Measurements from ENCODE around the gene FANCD2OS. TPM values are rescaled to one million over a fixed set of nuclear protein-coding genes. Genes with fewer than 3 reads are reported as not detected.
"Not testable (repeated sequence)": the region's sequence is repeated elsewhere in the genome, so short reads cannot be mapped to it uniquely, and the experiment has no call there.

The FANCD2OS gene
- polyA plus RNA-seq, 1 experiment = not detected

DNA sequence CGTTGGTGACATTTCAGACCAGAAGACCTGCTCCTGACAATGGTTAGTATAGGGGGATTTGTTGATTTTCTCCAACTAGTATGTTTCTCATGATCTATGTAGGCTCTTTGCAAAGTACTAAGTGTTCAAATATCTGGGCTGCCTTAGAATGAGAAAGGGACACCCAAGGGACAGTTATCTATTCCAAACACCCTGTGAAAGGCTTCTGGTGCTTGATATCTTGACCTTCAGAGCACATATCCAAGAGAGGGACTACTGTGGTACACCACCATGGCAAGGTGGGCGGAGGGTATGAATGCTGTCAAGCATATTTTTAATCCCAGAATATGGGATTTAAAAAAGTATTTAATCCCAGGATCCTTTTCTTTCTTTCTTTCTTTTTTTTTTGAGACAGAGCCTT lies 1.1 kb downstream of the FANCD2OS start:
- CTCF ChIA-PET = no interaction called here
- DNase-seq (ENCODE audit: low read depth, low spot score) = no peak
- POLR2A ChIA-PET = no interaction called here
- H3K4me3 ChIP-seq (ENCODE audit: low read depth, low read length) = no peak overlapping the region
- TF ChIP-seq, protein P1, sequence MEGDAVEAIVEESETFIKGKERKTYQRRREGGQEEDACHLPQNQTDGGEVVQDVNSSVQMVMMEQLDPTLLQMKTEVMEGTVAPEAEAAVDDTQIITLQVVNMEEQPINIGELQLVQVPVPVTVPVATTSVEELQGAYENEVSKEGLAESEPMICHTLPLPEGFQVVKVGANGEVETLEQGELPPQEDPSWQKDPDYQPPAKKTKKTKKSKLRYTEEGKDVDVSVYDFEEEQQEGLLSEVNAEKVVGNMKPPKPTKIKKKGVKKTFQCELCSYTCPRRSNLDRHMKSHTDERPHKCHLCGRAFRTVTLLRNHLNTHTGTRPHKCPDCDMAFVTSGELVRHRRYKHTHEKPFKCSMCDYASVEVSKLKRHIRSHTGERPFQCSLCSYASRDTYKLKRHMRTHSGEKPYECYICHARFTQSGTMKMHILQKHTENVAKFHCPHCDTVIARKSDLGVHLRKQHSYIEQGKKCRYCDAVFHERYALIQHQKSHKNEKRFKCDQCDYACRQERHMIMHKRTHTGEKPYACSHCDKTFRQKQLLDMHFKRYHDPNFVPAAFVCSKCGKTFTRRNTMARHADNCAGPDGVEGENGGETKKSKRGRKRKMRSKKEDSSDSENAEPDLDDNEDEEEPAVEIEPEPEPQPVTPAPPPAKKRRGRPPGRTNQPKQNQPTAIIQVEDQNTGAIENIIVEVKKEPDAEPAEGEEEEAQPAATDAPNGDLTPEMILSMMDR (IDR thresholded peaks at IDR 0.05; ENCODE audit: low read depth, low read length) = no peak
- no peaks in the 10 kb centered on the region for H3K27me3 ChIP-seq (ENCODE audit: control insufficient read depth, insufficient read depth, low read length)
- H3K9me3 ChIP-seq (ENCODE audit: control insufficient read depth, insufficient read depth, low read length) = no peaks in the 10 kb centered on the region
- H3K27ac ChIP-seq (ENCODE audit: low read depth, low read length) = no peak overlapping the region

DNA sequence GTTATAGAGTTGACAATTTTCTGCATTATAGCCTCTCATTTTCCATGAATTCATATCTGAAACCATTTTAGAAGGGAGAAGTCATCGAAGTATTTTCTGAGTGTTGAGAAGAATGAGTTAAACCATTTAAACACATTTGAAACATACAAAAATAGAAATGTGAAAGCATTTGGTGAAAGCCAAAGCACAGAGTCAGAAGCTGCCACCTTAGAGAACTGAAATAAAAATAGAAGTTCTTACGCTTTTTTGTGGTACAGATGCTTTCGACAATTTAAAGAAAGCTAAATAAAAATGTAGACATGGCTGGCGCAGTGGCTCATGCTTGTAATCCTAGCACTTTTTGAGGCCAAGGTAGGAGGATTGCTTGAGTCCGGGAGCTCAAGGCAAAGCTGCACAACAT lies 9.0 kb downstream of the FANCD2OS start:
- H3K4me3 ChIP-seq (ENCODE audit: low read depth, low read length) = no peak overlapping the region
- DNase-seq (ENCODE audit: low read depth, low spot score) = no peak
- no peaks in the 10 kb centered on the region for H3K9me3 ChIP-seq (ENCODE audit: control insufficient read depth, insufficient read depth, low read length)
- ChIA-PET POLR2A (no interaction called here), CTCF (no interaction called here)
- TF ChIP-seq, protein P1 (IDR thresholded peaks at IDR 0.05; ENCODE audit: low read depth, low read length) = no peak
- no peak overlapping the region for H3K27ac ChIP-seq (ENCODE audit: low read depth, low read length)
- no peaks in the 10 kb centered on the region for H3K27me3 ChIP-seq (ENCODE audit: control insufficient read depth, insufficient read depth, low read length)

DNA sequence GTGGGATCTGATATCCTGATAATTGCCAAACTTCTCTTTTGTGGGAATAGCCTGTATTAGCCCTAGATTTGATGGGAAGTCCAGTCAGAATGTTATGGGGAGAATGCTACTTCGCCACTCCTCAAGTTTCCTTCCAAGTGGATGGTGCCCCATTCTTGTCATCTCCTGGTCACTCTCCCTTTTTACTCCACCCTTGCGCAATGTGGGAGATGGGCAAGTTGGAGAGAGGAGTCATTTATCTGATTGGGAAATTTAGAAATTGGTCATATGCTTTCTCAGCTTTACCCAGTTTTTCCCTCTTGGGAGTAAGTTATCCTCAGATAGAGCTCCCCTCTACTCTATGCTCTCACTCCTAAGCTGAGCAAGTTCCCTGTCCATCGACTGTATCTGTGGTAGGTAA lies 14.4 kb downstream of the FANCD2OS start:
- H3K27me3 ChIP-seq (ENCODE audit: control insufficient read depth, insufficient read depth, low read length) = no peaks in the 10 kb centered on the region
- no peaks in the 10 kb centered on the region for H3K9me3 ChIP-seq (ENCODE audit: control insufficient read depth, insufficient read depth, low read length)
- ChIA-PET CTCF (no interaction called here), POLR2A (no interaction called here)
- H3K4me3 ChIP-seq (ENCODE audit: low read depth, low read length) = no peak overlapping the region
- no peak overlapping the region for H3K27ac ChIP-seq (ENCODE audit: low read depth, low read length)
- DNase-seq (ENCODE audit: low read depth, low spot score) = no peak
- TF ChIP-seq, protein P1 (IDR thresholded peaks at IDR 0.05; ENCODE audit: low read depth, low read length) = no peak

DNA sequence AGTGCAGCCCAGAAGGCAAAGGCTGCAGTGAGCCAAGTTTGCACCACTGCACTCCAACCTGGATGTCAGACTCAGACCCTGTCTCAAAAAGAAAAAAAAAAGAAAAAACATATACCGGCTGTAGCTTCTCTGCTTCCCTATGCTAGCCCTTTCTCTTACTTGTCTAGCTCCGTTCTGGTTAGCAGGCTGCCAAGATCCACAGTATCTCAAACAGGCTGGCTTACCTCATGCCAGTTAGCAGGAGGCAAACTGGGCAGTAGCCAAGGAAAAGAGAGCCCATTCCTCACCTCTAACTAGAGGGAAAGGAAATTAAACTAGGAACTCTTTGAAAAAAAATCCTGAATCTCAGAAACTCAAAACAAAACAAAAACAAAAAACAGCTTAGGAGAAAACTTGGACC lies 16.7 kb downstream of the FANCD2OS start:
- CTCF ChIA-PET; H3K27ac ChIP-seq (ENCODE audit: low read depth, low read length); H3K27me3 ChIP-seq (ENCODE audit: control insufficient read depth, insufficient read depth, low read length); H3K4me3 ChIP-seq (ENCODE audit: low read depth, low read length); H3K9me3 ChIP-seq (ENCODE audit: control insufficient read depth, insufficient read depth, low read length); POLR2A ChIA-PET; DNase-seq (ENCODE audit: low read depth, low spot score): not testable (repeated sequence)

DNA sequence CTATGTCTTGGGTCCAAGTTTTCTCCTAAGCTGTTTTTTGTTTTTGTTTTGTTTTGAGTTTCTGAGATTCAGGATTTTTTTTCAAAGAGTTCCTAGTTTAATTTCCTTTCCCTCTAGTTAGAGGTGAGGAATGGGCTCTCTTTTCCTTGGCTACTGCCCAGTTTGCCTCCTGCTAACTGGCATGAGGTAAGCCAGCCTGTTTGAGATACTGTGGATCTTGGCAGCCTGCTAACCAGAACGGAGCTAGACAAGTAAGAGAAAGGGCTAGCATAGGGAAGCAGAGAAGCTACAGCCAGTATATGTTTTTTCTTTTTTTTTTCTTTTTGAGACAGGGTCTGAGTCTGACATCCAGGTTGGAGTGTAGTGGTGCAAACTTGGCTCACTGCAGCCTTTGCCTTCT lies 17.3 kb downstream of the FANCD2OS start:
- H3K27ac ChIP-seq (ENCODE audit: low read depth, low read length); H3K9me3 ChIP-seq (ENCODE audit: control insufficient read depth, insufficient read depth, low read length); DNase-seq (ENCODE audit: low read depth, low spot score); H3K27me3 ChIP-seq (ENCODE audit: control insufficient read depth, insufficient read depth, low read length); CTCF ChIA-PET; POLR2A ChIA-PET; H3K4me3 ChIP-seq (ENCODE audit: low read depth, low read length): not testable (repeated sequence)

DNA sequence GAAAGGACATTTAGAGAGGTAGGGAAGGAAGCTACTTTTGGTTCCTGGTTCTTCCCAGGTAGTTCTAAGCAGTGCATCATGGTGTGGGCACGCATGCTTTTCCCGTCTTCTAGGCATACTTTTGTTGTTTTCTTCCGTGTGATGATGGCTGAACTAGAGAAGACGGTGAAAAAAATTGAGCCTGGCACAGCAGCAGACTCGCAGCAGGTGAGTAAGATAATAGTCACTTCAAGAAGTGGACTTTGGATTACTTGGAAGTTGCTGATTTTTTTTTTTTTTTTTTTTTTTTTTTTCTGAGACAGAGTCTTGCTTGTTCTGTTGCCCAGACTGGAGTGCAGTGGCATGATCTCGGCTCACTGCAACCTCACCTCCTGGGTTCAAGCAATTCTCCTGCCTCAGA lies 17.9 kb downstream of the FANCD2OS start:
- DNase-seq (ENCODE audit: low read depth, low spot score) = no peak
- TF ChIP-seq, protein P1 (IDR thresholded peaks at IDR 0.05; ENCODE audit: low read depth, low read length) = no peak
- H3K9me3 ChIP-seq (ENCODE audit: control insufficient read depth, insufficient read depth, low read length) = no peaks in the 10 kb centered on the region
- no peaks in the 10 kb centered on the region for H3K27me3 ChIP-seq (ENCODE audit: control insufficient read depth, insufficient read depth, low read length)
- no peak overlapping the region for H3K27ac ChIP-seq (ENCODE audit: low read depth, low read length)
- POLR2A ChIA-PET = no interaction called here
- CTCF ChIA-PET = no interaction called here
- H3K4me3 ChIP-seq (ENCODE audit: low read depth, low read length) = no peak overlapping the region

Data from AG04450 (cell line).